Esophagus (tissue), 2 donors: ENCODE measurements around the gene AP3S2. TPM values are rescaled to one million over a fixed set of nuclear protein-coding genes. Genes with fewer than 3 reads are reported as not detected.

ENCODE experiments used
- H3K27ac ChIP-seq, 2 donors: one replicate each; pipeline ENCODE4 v1.5.1; 2013; ENCODE audit warnings: low read depth in 2 of 2, mild to moderate bottlenecking in 2 of 2, inconsistent platforms in 1 of 2, low read length in 1 of 2, moderate library complexity in 1 of 2
- H3K27me3 ChIP-seq, 2 donors: one replicate each; pipeline ENCODE4 v1.6.1; 2013; ENCODE audit warnings: low read length in 2 of 2, control low read depth in 1 of 2, mild to moderate bottlenecking in 1 of 2; ENCODE audit not compliant: insufficient read depth in 2 of 2, control insufficient read depth in 1 of 2
- H3K36me3 ChIP-seq, 2 donors: one replicate each; pipeline ENCODE4 v1.6.1; 2013; ENCODE audit warnings: low read length in 1 of 2; ENCODE audit not compliant: control insufficient read depth in 2 of 2, insufficient read depth in 2 of 2
- H3K4me1 ChIP-seq, 2 donors: one replicate each; pipeline ENCODE4 v1.6.1; 2013; ENCODE audit warnings: low read length in 1 of 2; ENCODE audit not compliant: control insufficient read depth in 2 of 2, insufficient read depth in 2 of 2
- H3K4me3 ChIP-seq, 2 donors: one replicate each; pipeline ENCODE4 v1.5.1; 2013; ENCODE audit warnings: low read length in 2 of 2, mild to moderate bottlenecking in 2 of 2, low read depth in 1 of 2, moderate library complexity in 1 of 2
- H3K9me3 ChIP-seq, 2 donors: one replicate each; pipeline ENCODE4 v1.6.1; 2013; ENCODE audit warnings: mild to moderate bottlenecking in 2 of 2, low read depth in 1 of 2, low read length in 1 of 2, moderate library complexity in 1 of 2; ENCODE audit not compliant: control insufficient read depth in 2 of 2, insufficient read depth in 1 of 2
- WGBS, 2 donors: extraction: QIAGEN DNeasy Blood & Tissue Kit; methylation state at CpG; one replicate each; pipeline ENCODE4 v1.1.7; 2013; 5-methylcytosine and 5-hydroxymethylcytosine counted together
- polyA plus RNA-seq, 2 donors: library from polyadenylated mRNA; stranded (reverse); fragments of 200-250 nt; gene quantifications; one replicate each; pipeline ENCODE4 v1.2.3, GENCODE V29; 2013
- donor health status: healthy with polysubstance abuse.
- donor health status: Bipolar disorder and iron deficiency.

Gene AP3S2
- polyA plus RNA-seq, 2 donors: 6.0 to 11.6 TPM

DNA sequence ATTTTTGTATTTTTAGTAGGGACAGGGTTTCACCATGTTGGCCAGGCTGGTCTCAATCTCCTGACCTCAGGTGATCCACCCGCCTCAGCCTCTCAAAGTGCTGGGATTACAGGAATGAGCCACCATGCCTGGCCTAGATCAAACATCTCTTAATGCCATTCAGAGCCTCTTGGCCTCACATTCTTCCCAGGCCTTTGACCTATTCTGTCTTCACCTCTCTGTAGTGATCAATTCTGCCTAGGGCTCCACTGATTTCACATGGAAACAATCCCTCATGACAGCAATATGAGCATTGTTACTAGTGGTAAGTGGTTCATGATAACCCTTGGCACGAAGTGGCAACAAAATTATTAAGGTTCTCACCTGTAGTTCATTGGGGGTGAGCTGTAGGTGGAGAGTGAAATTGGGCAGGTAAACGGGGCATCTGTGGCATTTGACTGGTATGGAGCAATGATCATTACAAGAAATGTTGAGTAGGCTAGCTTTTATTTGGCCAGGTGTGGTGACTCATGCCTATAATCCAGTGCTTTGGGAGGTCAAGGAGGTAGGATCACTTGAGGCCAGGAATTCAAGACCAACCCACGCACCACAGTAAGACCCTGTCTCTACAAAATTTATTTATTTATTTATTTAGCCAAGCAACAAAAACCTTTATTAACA lies 23.8 kb upstream of the AP3S2 start:
- Histone ChIP-seq H3K4me1 (peaks cover 0 to 3% of the 10 kb centered on the region in 2 donors), H3K4me3 (no peak overlapping the region), H3K36me3 (no peaks in the 10 kb centered on the region), H3K27me3 (no peaks in the 10 kb centered on the region), H3K27ac (no peak overlapping the region), H3K9me3 (no peaks in the 10 kb centered on the region)
- WGBS, 2 donors: 56 to 68% methylated on average over 4 of the region's 4 CpGs

GRCh38 chr15:89916660-89917059 lies 22.9 kb upstream of the AP3S2 start:
- no peak overlapping the region for H3K4me3 ChIP-seq
- no peak overlapping the region for H3K27ac ChIP-seq
- 58 to 88% methylated on average over 3 of the region's 3 CpGs for WGBS, 2 donors
- no peaks in the 10 kb centered on the region for H3K36me3 ChIP-seq
- no peaks in the 10 kb centered on the region for H3K27me3 ChIP-seq
- H3K4me1 ChIP-seq: peaks cover 0 to 3% of the 10 kb centered on the region in 2 donors
- H3K9me3 ChIP-seq: no peaks in the 10 kb centered on the region

- Histone ChIP-seq H3K9me3 (no peaks in the 10 kb centered on the region), H3K4me1 (peaks cover 0 to 3% of the 10 kb centered on the region in 2 donors), H3K36me3 (peaks cover 0 to 16% of the 10 kb centered on the region in 2 donors), H3K4me3 (peak within 1 kb of the TSS; percentile 70 to 77), H3K27ac (peak within 1 kb of the TSS; percentile 62 to 85), H3K27me3 (no peaks in the 10 kb centered on the region)
- 8 to 10% methylated on average over 50 to 57 of the region's 57 CpGs for WGBS, 2 donors
Measured at GRCh38 chr15:89912674-89913396, 19.0 kb upstream of the AP3S2 start, which contains the start of gene ARPIN. ARPIN (minus strand) TSS chr15:89912952; CDS start chr15:89912835, 117 bp downstream.

GRCh38 chr15:89912145-89912673 lies 18.4 kb upstream of the AP3S2 start:
- Histone ChIP-seq H3K4me1 (peaks cover 0 to 3% of the 10 kb centered on the region in 2 donors), H3K36me3 (peaks cover 0 to 17% of the 10 kb centered on the region in 2 donors), H3K9me3 (no peaks in the 10 kb centered on the region), H3K27ac (peak overlapping the region; percentile 62 to 85), H3K27me3 (no peaks in the 10 kb centered on the region), H3K4me3 (peak overlapping the region; percentile 70 to 77)
- WGBS, 2 donors: 9% methylated on average over 34 to 36 of the region's 36 CpGs

GRCh38 chr15:89910891-89911626 lies 17.3 kb upstream of the AP3S2 start:
- Histone ChIP-seq H3K4me3 (no peak overlapping the region), H3K36me3 (peaks cover 0 to 20% of the 10 kb centered on the region in 2 donors), H3K4me1 (peaks cover 0 to 3% of the 10 kb centered on the region in 2 donors), H3K27ac (no peak overlapping the region), H3K9me3 (no peaks in the 10 kb centered on the region), H3K27me3 (no peaks in the 10 kb centered on the region)
- 64 to 80% methylated on average over 6 of the region's 6 CpGs for WGBS, 2 donors

DNA sequence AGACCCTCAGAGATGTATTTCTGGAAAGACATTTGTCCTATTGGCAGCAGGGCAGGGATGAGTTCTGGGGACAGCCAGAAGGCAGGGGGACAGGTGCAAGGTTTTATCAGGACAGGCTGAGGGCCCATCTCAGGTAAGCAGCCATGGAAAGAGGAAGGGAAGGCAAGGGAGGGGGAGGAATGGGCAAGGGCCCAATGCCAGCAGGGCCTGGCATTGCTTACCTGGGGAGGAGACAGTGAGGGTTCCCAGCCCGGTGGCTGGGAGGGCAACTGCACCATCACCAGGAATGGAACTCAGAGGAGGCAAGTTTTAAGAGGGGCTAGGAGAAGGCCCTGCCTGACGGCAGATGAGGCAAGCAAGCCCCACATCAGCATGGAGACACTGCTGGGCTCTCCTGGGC lies 15.8 kb upstream of the AP3S2 start:
- peaks cover 0 to 22% of the 10 kb centered on the region in 2 donors for H3K36me3 ChIP-seq
- peaks cover 0 to 3% of the 10 kb centered on the region in 2 donors for H3K4me1 ChIP-seq
- H3K4me3 ChIP-seq: no peak overlapping the region
- no peaks in the 10 kb centered on the region for H3K9me3 ChIP-seq
- no peak overlapping the region for H3K27ac ChIP-seq
- no peaks in the 10 kb centered on the region for H3K27me3 ChIP-seq
- WGBS, 2 donors: 28 to 58% methylated on average over 1 to 2 of the region's 2 CpGs

GRCh38 chr15:89908226-89908625 lies 14.4 kb upstream of the AP3S2 start:
- Histone ChIP-seq H3K27me3 (no peaks in the 10 kb centered on the region), H3K4me3 (no peak overlapping the region), H3K36me3 (peaks cover 0 to 30% of the 10 kb centered on the region in 2 donors), H3K4me1 (peaks cover 0 to 4% of the 10 kb centered on the region in 2 donors), H3K27ac (no peak overlapping the region), H3K9me3 (no peaks in the 10 kb centered on the region)
- 91 to 93% methylated on average over 16 of the region's 16 CpGs for WGBS, 2 donors

DNA sequence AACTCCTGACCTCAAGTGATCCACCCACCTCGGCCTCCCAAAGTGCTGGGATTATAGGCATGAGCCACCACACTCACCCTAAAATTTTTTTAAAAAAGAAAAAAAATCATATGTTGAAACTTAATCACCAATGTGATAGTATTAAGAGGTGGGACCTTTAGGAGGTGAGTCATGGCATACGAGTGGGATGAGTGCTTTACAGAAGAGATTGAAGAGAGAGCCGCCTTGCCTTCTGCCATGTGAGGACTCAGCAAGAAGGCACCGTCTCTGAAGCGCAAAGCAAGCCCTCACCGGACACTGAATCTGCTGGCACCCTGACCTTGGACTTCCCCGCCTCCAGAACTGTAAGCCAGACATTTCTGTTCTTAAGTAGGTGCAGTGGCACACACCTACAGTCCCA lies 13.5 kb upstream of the AP3S2 start:
- Histone ChIP-seq H3K4me3 (no peak overlapping the region), H3K27ac (no peak overlapping the region), H3K36me3 (peaks cover 0 to 30% of the 10 kb centered on the region in 2 donors), H3K27me3 (no peaks in the 10 kb centered on the region), H3K9me3 (no peaks in the 10 kb centered on the region), H3K4me1 (peaks cover 0 to 2% of the 10 kb centered on the region in 2 donors)
- 87 to 90% methylated on average over 7 of the region's 7 CpGs for WGBS, 2 donors

DNA sequence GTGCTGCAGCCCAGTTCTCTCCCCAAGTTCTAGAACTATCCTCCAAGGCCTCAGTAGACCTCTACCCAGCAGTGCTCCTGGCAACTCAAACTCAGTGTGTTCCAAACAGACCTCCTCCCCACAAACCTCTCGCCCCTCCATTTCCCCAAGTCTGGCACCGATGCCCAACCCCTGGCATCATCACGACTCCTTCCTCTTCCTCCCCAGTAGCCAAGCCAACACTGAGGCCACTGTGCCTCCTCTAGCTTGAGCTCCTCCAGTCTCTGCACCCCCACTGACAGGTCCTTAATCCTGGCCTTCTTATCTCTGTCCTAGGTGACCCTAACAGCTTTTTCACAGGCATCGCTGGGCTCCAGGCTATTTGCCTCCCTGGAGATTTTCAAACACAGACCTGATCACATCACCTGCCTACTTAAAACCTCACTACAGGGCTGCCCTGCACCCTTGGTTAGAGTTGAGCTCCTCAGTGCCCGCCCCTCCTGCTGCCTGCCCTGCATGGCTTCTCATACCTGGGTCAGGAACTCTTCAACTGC lies 12.1 kb upstream of the AP3S2 start:
- Histone ChIP-seq H3K36me3 (peaks cover 8 to 37% of the 10 kb centered on the region in 2 donors), H3K9me3 (no peaks in the 10 kb centered on the region), H3K4me1 (peaks cover 0 to 2% of the 10 kb centered on the region in 2 donors), H3K4me3 (no peak overlapping the region), H3K27me3 (no peaks in the 10 kb centered on the region), H3K27ac (no peak overlapping the region)
- WGBS, 2 donors: 87 to 88% methylated on average over 5 of the region's 5 CpGs
